IPS-20b (cell line): ENCODE data around the gene AP3S2.
"Not testable (repeated sequence)": the region's sequence is repeated elsewhere in the genome, so short reads cannot be mapped to it uniquely, and the experiment has no call there.

Experiments used
- H3K27ac ChIP-seq: one replicate; pipeline ENCODE4 v1.5.1; 2013; ENCODE audit warnings: low read length
- H3K27me3 ChIP-seq: 2 replicates; pipeline ENCODE4 v1.6.1; 2013; ENCODE audit warnings: mild to moderate bottlenecking, low read length, inconsistent platforms; ENCODE audit not compliant: insufficient read depth
- H3K36me3 ChIP-seq: 2 replicates; pipeline ENCODE4 v1.6.1; 2013; ENCODE audit warnings: low read depth, mild to moderate bottlenecking, inconsistent platforms, low read length, moderate library complexity; ENCODE audit not compliant: insufficient read depth
- H3K4me1 ChIP-seq: 2 replicates; pipeline ENCODE4 v1.6.1; 2013; ENCODE audit warnings: mild to moderate bottlenecking, control low read depth, inconsistent platforms, low read length, moderate library complexity; ENCODE audit not compliant: insufficient read depth
- H3K4me3 ChIP-seq: 2 replicates; pipeline ENCODE4 v1.5.1; 2013; ENCODE audit warnings: mild to moderate bottlenecking, low read length, inconsistent platforms
- H3K9ac ChIP-seq: 2 replicates; pipeline ENCODE4 v1.6.1; 2013; ENCODE audit warnings: low read depth, mild to moderate bottlenecking, inconsistent platforms, low read length, moderate library complexity
- H3K9me3 ChIP-seq: 2 replicates; pipeline ENCODE4 v1.6.1; 2013; ENCODE audit warnings: mild to moderate bottlenecking, low read depth, low read length, inconsistent platforms; ENCODE audit not compliant: insufficient read depth

Gene AP3S2

GRCh38 chr15:89839167-89839810 is 54.5 kb downstream of the AP3S2 start:
- Histone ChIP-seq H3K9ac (no peak overlapping the region), H3K9me3 (no peaks in the 10 kb centered on the region), H3K36me3 (peaks cover 31% of the 10 kb centered on the region), H3K27me3 (no peaks in the 10 kb centered on the region), H3K4me3 (no peak overlapping the region), H3K4me1 (no peaks in the 10 kb centered on the region; the same call in 1 of the 2 replicates), H3K27ac (no peak overlapping the region)

- Histone ChIP-seq H3K4me3 (no peak overlapping the region), H3K9me3 (no peaks in the 10 kb centered on the region), H3K9ac (no peak overlapping the region), H3K27ac (no peak overlapping the region), H3K27me3 (no peaks in the 10 kb centered on the region), H3K36me3 (peaks cover 46% of the 10 kb centered on the region), H3K4me1 (no peaks in the 10 kb centered on the region; the same call in 1 of the 2 replicates)
These were observed 56.0 kb downstream of the AP3S2 start for GRCh38 chr15:89837830-89838178.

DNA sequence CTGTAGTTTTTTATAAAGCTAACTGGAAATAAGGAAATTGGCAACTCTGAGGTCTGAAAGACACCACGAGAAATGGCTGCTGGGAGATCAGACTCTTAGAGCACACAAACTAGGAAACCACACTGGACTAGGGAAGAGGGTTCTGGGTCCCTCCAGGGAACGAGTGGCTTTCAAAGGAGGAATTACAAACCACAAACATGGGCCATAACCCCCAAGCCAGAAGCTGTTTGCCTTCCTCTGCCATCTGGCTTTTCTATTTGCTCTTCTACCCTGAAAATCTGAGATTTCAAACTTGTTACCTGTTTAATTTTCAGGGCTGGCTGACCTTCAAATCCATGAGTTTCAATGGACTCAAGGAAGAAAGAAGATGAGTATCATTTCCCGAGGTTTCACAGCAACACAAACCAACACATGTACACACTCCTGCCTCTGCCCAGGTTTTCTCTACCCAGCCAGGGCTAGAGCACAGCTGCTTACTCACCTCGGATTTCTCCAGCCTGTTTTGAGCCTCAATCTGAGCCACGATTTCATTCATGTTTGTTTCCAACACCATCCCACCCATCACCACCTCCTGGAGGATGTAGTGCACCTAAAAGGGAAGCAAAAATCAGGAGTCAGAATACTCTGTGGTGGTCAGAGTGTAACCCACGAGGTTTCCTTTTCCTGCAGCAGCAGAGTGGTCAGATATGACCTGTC is 56.5 kb downstream of the AP3S2 start:
- Histone ChIP-seq H3K4me3 (no peak overlapping the region), H3K9ac (no peak overlapping the region), H3K36me3 (peaks cover 48% of the 10 kb centered on the region), H3K9me3 (no peaks in the 10 kb centered on the region), H3K4me1 (no peaks in the 10 kb centered on the region; the same call in 1 of the 2 replicates), H3K27me3 (no peaks in the 10 kb centered on the region), H3K27ac (no peak overlapping the region)

DNA sequence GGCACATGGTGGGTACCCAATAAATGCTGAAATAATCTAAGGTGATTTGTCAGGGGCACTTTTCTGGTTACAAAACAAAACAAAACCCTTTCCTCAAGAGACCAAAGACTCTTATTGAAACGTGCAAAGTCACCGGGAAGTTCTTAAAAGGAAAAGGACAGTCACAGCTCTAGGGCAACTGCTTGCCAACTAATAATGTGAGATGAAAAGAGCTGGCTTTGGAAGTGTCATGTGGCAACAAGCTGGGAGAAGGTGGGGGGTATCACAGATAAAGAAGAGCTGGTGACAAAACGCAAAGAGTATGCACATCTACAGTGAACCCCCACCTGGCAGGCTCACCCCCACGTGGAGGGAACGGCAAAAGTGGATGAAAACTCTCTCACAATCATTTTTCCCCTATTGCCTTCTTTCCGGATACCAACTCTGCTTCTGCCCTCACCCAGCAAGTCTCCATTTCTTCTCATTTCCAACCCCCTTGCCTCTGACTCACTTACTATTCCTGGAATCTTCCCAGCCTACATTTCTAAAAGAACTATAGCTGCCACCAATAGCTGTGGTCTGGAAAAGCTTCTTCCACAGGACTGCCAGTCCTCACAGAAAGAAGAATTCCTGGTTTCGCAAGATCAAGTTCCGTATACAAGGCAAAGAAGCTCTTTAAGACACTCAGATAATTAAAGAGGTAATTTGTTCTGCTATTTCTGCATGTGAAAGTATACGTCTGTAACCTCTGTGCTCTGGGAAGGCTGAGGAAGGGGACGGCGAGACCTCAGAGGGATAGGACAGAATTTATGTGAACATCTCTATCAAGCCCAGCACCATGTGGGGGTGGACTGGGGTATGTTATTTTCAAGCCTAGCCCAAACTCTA is 57.3 kb downstream of the AP3S2 start:
- H3K27me3 ChIP-seq, result no peaks in the 10 kb centered on the region
- H3K27ac ChIP-seq, result no peak overlapping the region
- H3K4me1 ChIP-seq, result no peaks in the 10 kb centered on the region; the same call in 1 of the 2 replicates
- H3K4me3 ChIP-seq, result no peak overlapping the region
- H3K36me3 ChIP-seq, result peaks cover 48% of the 10 kb centered on the region
- H3K9me3 ChIP-seq, result no peaks in the 10 kb centered on the region
- no peak overlapping the region for H3K9ac ChIP-seq

- H3K27ac ChIP-seq, result no peak overlapping the region
- no peaks in the 10 kb centered on the region for H3K27me3 ChIP-seq
- no peaks in the 10 kb centered on the region for H3K9me3 ChIP-seq
- H3K4me1 ChIP-seq, result no peaks in the 10 kb centered on the region; the same call in 1 of the 2 replicates
- no peak overlapping the region for H3K9ac ChIP-seq
- H3K4me3 ChIP-seq, result no peak overlapping the region
- H3K36me3 ChIP-seq, result peaks cover 48% of the 10 kb centered on the region
These were observed 58.6 kb downstream of the AP3S2 start for GRCh38 chr15:89835176-89835564.

GRCh38 chr15:89834465-89835175 is 59.2 kb downstream of the AP3S2 start:
- peaks cover 43% of the 10 kb centered on the region for H3K36me3 ChIP-seq
- not testable (repeated sequence) for H3K27ac ChIP-seq, H3K4me3 ChIP-seq, H3K9me3 ChIP-seq, H3K27me3 ChIP-seq, H3K9ac ChIP-seq, H3K4me1 ChIP-seq

GRCh38 chr15:89833966-89834365 is 59.8 kb downstream of the AP3S2 start:
- no peaks in the 10 kb centered on the region for H3K9me3 ChIP-seq

GRCh38 chr15:89830639-89831038 is 63.2 kb downstream of the AP3S2 start:
- Histone ChIP-seq H3K4me3 (no peak overlapping the region), H3K36me3 (peaks cover 28% of the 10 kb centered on the region), H3K4me1 (no peaks in the 10 kb centered on the region), H3K27ac (no peak overlapping the region), H3K9me3 (no peaks in the 10 kb centered on the region), H3K27me3 (no peaks in the 10 kb centered on the region), H3K9ac (no peak overlapping the region)

More at GRCh38 chr15:89833966-89834365, 59.8 kb downstream of the AP3S2 start:
- H3K36me3 ChIP-seq, result peaks cover 42% of the 10 kb centered on the region
- no peaks in the 10 kb centered on the region for H3K27me3 ChIP-seq
- H3K9ac ChIP-seq, result no peak overlapping the region
- H3K4me1 ChIP-seq, result no peaks in the 10 kb centered on the region; the same call in 1 of the 2 replicates
- H3K4me3 ChIP-seq, result no peak overlapping the region
- H3K27ac ChIP-seq, result no peak overlapping the region

DNA sequence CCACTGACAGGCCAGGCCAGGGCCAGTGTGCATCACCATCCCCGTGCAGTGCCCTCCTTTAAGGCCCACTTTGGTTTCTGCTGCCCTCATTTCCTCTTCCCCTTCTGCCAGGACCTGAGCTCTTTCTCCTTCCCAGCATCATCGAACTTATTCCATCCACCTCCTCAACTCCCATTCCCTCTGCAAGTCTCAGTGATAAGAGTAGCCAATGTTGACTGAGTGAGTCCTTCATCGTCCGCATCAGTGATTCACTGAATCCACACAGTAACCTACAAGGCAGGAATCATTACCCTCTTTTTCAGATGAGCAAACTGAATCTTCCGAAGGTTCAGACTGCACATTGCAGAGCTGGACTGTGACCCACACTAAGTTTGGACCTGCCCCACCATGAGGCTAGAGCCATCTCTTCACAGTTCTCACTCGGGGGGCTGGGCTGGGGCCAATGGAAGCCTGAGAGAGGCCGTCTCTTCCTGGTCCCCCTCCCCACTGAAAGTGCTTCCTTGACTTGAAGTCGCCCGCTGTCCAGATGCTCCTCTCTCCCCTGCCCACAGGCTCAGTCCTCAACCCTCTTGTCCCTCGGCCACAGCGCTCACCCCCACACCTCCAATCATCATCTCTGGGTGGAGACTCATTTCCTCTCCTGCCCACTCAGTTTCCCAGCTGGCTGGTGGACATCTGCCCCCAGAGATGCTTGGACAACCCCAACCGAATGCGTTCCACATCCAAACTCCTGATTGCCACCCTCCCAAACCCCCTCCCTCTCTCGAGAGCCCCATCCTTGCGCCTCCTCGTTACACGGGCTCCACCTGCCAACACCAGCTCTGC is 64.0 kb downstream of the AP3S2 start:
- no peaks in the 10 kb centered on the region for H3K9me3 ChIP-seq
- no peaks in the 10 kb centered on the region for H3K27me3 ChIP-seq
- H3K36me3 ChIP-seq, result peaks cover 21% of the 10 kb centered on the region
- no peak overlapping the region for H3K27ac ChIP-seq
- no peak overlapping the region for H3K9ac ChIP-seq
- no peaks in the 10 kb centered on the region for H3K4me1 ChIP-seq
- no peak overlapping the region for H3K4me3 ChIP-seq

- no peak overlapping the region for H3K9ac ChIP-seq
- H3K4me3 ChIP-seq, result no peak overlapping the region
- no peaks in the 10 kb centered on the region for H3K4me1 ChIP-seq
- peaks cover 16% of the 10 kb centered on the region for H3K36me3 ChIP-seq
- H3K27me3 ChIP-seq, result no peaks in the 10 kb centered on the region
- no peaks in the 10 kb centered on the region for H3K9me3 ChIP-seq
- no peak overlapping the region for H3K27ac ChIP-seq
These were observed 64.6 kb downstream of the AP3S2 start for GRCh38 chr15:89829161-89829560.
